ENCODE results near the gene PAK6.

Gene PAK6

DNA sequence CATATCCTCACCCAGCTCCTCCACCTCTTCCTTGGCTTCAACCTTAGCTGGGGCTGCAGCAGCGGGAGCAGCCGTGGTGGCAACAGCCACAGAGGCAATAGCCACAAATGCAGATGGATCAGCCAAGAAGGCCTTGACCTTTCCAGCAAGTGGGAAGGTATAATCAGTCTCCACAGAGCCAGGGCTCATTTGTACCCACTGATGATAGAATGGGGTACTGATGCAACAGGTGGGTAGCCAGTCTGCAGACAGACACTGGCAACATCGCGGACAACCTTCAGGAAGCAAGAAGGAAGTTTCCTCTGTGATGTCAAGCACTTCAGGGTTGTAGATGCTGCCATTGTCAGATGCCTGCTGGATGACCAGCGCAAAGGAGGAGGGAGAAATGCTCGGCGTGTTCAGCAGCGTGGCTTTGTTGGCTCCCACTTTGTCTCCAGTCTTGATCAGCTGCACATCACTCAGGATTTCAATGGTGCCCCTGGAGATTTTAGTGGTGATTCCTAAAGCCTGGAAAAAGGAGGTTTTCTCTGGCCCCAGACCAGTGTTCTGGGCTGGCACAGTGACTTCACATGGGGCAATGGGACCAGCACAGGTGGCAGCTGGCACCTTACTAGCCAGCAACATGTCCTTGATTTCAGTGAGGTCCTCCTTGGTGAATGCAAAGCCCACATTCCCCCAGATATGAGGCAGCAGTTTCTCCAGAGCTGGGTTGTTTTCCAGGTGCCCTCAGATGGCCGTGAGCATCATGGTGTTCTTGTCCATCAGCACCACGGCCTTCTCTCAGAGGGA, 73.7 kb downstream of the PAK6 start:
- no peak for DNase-seq

DNA sequence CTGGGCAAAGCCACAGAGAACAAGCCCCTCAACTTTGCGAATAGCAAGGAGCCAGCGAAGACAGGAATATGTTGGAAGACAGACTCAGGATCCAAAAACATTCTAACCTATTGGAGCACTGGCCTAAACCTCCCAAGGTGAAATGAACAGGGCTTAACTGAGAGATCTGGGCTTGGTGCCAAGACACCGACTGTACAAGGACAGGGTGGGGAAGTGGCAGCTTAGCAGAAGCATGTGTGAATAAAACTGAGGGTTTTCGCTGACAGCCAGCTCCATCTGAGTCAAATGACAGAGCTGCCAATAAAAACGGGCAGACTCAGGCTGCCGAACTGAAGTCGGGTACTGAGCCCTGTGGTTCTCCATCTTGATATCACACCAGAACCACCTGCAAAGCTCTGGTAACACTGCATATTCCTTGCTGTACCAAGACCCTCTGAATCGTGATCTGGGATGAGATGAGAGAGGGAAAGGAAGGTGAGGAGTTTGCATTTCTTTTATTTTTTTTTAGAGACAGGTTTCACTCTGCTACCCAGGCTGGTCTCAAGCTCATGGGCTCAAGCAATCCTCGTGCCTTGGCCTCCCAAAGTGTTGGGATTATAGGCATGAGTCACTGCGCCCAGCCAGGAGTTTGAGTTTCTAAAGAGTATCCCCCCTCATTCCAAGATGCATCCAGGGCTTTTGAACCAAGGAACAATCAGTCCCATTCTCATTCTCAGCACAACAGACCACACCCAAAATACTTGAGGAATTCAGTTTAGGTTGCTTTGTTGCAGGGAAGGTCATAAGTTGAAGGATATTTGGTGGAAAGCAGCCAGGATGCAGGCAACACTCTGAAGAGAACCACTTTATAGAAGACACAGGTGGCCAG, 74.9 kb downstream of the PAK6 start:
- DNase-seq, result peak; percentile 17

DNA sequence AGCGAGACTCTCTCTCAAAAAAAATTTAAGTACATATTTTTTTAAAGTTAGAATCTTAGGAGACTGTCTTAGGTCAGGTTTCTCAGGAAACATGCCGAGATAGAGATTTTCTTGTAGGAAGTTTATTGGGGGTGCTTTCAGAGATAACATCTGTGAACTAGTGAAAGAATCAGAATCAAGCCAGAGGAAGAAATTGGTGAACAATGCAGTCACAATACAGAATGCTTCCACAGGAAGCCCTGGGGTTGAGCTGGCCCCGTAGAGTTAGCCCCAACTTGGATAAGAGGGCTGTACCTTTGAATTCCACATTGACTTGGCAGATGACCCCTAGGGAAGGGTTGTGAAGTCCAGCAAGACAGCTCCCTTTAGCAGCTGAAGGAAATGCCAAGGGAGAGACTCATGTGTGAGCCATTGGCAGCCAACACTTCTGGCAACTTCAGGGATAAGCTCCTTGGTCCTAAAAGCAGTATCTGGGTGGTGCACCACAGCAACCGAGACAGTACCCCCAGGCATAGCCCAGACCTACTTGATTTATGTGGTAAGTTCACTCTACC, 75.9 kb downstream of the PAK6 start:
- no peak for DNase-seq

DNA sequence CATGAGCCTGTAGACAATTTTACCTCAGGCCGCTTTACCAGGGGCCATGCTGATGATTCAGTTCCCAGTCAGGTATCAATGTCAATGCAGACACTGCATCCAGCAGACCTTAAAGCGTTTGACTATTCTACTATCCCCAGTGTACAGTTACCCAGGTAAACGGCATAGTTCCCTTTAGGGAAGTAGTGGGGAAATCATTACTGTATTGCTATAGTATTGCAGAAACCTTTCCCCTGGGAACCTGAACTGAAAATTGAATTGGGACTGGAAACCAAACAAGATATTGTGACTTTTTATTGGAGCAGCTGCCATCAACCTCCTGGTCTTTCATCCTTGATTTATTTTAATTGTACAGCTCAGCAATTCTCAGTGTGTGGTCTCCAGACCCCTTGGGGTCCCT, 78.1 kb downstream of the PAK6 start:
- DNase-seq, result no peak

DNA sequence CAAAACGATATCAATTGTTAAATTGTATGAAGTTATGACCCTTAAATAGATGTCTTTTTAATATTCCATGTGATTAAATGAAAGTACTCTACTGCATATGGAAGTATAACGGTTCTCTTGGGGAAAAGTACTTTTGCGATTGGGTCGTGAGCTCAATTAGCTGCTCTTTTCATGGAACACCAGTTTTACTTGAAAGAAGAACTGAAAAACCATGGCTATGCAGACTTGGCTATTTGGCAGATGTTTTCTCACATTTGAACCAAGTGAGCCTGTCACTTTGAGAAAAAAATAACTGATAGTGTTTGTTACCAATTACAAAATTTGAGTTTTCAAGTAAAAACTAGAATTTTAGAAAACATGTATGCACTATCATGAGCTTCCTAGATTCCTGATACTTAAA, 78.7 kb downstream of the PAK6 start:
- DNase-seq, result no peak

DNA sequence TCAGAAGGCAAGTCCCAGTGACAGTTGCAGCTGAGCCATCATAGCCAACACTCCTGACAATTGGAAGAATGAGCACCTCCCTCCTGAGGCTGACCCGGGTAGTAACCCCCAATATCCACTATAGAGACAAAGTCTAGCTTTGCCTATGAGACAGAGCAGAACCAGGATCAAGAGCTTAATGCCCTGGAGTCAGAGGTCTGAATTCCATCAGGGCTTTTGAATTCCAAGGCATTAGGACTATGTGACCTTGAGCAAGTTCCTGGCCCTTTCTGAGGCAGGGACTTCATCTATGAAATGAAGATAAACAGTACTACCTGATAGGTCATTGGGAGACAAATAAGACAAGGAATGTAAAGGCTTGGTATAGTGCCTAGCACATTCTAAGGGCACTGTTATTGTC, 81.5 kb downstream of the PAK6 start:
- DNase-seq, result no peak

DNA sequence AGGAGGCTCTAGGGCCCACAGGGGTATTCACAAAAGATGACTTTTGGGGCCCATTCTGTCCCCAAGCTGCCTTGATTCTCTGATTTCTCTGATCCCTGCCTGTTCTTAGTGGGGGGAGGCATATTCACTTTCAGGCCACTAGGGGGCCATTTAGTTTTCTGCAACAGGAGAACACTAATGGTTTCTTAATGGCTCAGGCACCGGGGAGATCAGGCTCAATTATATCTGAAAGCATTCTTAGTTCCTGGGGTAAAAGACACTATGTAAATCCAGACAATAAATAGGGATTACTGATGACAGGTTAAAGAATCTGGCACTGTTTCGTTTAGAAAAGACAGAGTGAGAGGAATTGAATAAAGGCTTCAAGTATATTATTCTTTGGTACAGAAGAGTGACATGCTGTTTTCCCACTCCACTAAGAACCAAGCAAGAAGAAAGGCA, 82.1 kb downstream of the PAK6 start:
- peak; percentile 16 for DNase-seq

DNA sequence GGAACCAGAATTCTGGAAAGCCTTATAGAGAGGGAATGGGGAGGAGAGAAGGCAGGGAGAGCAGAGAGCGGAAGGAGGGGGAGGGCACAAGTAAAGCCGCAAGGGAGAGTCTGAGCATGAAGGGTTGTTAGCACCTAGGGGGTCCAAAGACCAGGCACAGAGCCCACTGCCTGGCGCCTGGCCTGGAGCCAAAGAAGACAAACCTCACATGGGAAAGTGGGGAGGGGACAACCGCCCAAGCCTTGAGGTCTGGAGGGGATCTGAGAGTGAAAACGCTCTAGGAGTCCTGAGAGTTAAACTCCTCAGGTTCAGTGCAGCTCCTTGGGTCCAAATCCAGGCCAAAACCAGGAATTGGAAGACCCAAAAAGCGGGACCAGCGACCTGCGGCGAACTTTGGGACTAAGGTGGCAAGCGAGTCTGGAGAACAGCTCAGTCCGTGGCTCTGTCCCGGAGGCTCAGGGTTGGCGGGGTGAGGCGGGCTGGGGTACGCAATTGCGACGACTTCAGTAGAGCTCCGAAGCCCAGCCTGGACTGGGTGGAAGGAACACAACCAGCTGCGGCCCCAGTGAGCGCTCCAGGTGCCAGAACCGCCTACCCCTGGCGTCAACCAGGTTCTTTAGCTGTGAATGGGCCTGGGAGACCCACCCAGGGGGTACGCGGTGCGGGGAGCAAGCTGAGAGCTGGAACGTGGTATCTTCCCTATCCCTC, 83.8 kb downstream of the PAK6 start:
- DNase-seq, result no peak

DNA sequence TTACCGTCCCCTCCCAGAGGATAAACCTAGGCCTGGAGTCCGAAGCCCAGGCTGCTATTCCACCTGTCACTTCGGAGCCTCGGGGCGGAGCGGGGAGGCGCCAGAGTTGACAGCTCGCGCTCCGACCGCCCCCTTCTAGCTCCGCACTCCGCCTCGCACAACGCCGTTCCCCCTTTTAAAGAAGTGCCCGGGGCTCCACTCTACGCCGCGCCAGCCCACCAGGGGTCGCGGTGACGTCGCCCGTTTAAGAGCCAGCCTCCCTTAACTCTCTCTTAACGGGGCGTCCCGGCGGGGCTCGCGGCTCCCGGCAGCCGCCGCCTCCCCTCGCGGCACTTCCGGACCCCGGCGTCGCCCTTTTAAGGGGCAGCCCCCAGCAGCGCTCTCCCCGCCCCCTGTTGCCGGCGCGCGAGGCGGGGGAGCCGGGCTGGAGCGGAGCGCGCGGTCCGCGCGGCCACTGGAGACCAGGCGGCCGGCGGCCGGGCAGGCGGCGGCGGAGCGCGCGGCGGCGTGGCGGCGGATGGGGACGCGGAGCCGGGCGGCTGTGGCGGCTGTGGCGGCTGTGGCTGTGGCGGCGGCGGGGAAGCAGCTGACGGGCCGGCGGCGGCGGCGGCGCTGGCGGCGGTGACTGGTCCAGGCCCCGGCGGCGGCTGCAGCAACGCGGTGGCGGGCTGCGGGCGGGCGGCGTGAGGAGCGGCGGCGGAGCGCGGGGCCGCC, 84.5 kb downstream of the PAK6 start, which contains the start of gene INAFM2:
Gene INAFM2 (plus strand): TSS at position 454 of the 714 bp plus-strand sequence. CDS start 364 bp downstream, outside the sequence.
- DNase-seq, result peak; percentile 62

DNA sequence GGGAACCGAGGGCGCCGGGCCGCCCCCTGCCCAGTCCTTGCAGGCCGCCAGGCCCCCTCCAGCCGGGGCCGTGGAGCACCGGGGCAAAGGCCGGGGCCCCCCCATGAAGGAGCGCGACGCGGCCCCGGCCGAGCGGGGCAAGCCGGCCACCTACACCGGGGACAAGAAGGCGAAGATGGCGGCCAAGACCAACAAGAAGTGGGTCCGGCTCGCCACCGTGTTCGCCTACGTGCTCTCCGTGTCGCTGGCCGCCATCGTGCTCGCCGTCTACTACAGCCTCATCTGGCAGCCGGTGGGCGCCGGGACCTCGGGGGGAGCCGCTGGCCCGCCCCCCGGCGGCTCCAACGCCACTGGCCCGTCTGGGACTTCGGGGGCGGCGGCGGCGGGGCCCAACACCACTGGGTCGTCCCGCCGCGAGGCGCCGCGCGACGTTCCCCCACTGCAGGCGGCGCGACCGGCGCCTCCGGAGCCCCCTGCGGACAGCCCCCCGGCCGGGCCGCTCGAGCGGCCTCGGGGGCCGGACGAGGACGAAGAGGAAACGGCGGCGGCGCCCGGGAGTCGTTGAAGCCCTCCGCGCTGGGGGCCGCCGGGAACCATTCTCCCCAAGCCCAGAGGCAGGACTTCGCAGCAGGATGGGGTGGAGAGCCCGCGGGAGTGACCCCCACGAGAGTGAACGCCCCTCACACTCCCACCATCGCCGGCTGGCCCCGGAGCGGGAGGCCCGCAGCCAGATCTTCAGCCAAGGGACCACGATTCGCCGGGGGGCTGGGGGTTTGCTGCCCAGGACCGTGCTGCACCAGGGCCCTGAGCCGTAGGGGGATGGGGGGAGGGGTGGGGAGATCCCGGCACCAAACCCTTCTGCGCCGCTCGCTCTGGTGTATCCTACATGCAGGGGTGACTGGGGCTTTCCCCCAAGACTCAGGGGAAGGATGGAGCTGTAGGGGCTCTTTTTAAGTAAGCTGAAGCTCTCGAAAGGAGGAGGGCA, 85.4 kb downstream of the PAK6 start:
- no peak for DNase-seq

DNA sequence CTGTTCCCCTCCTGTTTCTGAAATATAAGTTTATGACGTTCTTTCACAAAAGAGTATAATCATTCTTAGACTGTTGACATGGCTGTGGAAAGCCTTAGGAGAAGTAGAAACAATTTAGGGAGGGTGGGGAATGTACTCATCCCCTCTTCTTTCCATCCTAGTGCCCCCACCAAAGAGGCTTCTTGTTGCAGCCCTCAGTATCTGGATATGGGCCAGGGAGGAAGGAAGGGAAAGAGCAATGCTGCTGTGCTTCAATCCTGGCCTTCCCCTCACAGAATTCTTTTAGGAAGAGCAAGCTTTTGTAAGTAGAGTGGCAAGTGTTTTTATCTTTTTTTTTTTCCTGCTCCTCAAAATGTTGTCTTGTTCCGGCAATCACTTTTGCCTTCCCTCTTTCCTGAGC, 86.3 kb downstream of the PAK6 start:
- DNase-seq, result no peak

DNA sequence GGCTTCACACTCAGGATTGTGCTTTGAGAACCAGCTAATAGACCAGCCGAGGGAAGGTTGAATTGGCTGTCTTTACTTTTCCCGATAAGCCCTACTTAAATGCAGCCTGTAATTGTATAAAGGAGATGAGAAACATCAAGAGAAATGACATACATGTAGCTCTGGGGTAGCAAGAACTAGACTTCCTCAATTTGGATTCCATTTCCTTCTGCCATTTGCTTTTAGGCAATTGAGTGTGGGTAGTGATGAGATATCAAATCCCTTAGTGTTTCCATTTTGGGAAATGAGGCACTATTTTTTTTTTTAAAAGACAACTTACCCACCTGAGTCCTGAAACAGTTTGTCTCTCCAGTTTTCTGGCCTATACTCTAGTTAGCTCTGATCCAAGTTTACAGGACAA, 86.8 kb downstream of the PAK6 start:
- no peak for DNase-seq

All from GF-D8 (cell line).